Activated T-cell treated with anti-CD3 and anti-CD28 coated beads, Interleukin-2, amount 50 U/mL, for 4 hours (primary cell): ENCODE data around the gene SYN1. TPM values are rescaled to one million over a fixed set of nuclear protein-coding genes. Genes with fewer than 3 reads are reported as not detected.
"Not testable (repeated sequence)": the region's sequence is repeated elsewhere in the genome, so short reads cannot be mapped to it uniquely, and the experiment has no call there.

Experiments
- ATAC-seq, 2 donors: fragments of 200-7000 bp; cut with Tn5 transposase; one replicate each; pipeline ENCODE4 v1.10.0; 2021
- DNase-seq: peaks from one replicate; pipeline ENCODE4 v3.0.0-alpha.2; 2020
- H3K27me3 Mint-ChIP-seq: one replicate; pipeline ENCODE4 v1.8.0; 2021; ENCODE audit warnings: low read depth, mixed read lengths
- H3K36me3 Mint-ChIP-seq: one replicate; pipeline ENCODE4 v1.8.0; 2022; ENCODE audit warnings: mixed read lengths; ENCODE audit not compliant: insufficient read depth
- H3K4me1 Mint-ChIP-seq: one replicate; pipeline ENCODE4 v1.8.0; 2021; ENCODE audit warnings: low read depth, mixed read lengths
- H3K4me3 Mint-ChIP-seq: one replicate; pipeline ENCODE4 v1.8.0; 2021; ENCODE audit warnings: mild to moderate bottlenecking, moderate library complexity, mixed read lengths
- H3K9me3 Mint-ChIP-seq: one replicate; pipeline ENCODE4 v1.8.0; 2021; ENCODE audit warnings: mixed read lengths
- total RNA-seq, 3 donors: library from RNA; stranded (reverse); gene quantifications; one replicate each; pipeline ENCODE4 v1.2.1, GENCODE V29; 2021

The SYN1 gene
- under 1 TPM; 0.23 to 0.43 (median 0.24) TPM for total RNA-seq

DNA sequence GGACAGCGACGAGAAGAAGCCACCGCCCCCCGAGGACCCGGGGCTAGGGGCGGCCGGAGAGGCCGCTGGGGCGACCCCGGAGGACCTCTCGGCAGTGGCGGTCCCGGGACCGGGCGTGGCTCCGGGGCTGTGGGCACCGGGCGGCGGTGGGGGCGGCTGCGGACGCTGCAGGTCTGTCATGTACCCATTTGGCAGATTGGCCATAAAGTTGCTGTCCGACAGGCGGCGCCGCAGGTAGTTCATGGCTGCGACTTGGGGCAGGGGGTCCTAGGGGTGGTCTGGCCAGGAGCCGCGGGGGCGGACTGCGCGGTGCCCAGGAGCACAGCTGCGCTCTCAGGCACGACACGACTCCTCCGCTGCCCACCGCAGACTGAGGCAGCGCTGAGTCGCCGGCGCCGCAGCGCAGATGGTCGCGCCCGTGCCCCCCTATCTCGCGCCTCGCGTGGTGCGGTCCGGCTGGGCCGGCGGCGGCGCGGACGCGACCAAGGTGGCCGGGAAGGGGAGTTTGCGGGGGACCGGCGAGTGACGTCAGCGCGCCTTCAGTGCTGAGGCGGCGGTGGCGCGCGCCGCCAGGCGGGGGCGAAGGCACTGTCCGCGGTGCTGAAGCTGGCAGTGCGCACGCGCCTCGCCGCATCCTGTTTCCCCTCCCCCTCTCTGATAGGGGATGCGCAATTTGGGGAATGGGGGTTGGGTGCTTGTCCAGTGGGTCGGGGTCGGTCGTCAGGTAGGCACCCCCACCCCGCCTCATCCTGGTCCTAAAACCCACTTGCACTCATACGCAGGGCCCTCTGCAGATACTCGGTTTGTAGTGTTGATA lies at the start of gene SYN1:
Gene SYN1, minus strand, starts transcription at position 372 of the 817 bp plus-strand sequence. Its CDS starts 129 bp downstream, at position 243.
- no peaks in the 10 kb centered on the region for H3K9me3 Mint-ChIP-seq
- peaks cover 3% of the 10 kb centered on the region for H3K27me3 Mint-ChIP-seq
- peak; percentile 80 to 83 for ATAC-seq
- DNase-seq = peak; percentile 77
- H3K4me3 Mint-ChIP-seq = peak within 1 kb of the TSS; percentile 62
- peaks cover 17% of the 10 kb centered on the region for H3K4me1 Mint-ChIP-seq
- H3K36me3 Mint-ChIP-seq = no peaks in the 10 kb centered on the region

DNA sequence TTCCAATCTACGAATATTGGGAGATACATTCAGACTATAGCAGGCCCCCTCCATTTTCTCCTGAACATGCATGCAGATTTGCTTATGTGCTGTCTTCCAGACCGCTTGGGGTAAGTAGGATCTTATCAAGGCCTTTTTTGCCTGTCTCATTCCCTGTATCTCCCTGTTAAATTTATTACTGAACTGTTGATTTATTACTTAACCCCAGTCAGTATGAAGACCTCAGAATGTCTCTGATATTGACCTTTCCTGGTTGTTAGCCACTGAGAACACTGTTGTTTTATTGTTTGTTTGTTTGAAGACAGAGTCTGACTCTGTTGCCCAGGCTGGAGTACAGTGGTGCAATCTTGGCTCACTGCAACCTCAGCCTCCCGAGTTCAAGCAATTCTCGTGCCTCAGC lies 46.1 kb upstream of the SYN1 start:
- not testable (repeated sequence) for H3K36me3 Mint-ChIP-seq, H3K27me3 Mint-ChIP-seq, H3K4me3 Mint-ChIP-seq, ATAC-seq, H3K9me3 Mint-ChIP-seq, DNase-seq
- H3K4me1 Mint-ChIP-seq = peaks cover 13% of the 10 kb centered on the region

DNA sequence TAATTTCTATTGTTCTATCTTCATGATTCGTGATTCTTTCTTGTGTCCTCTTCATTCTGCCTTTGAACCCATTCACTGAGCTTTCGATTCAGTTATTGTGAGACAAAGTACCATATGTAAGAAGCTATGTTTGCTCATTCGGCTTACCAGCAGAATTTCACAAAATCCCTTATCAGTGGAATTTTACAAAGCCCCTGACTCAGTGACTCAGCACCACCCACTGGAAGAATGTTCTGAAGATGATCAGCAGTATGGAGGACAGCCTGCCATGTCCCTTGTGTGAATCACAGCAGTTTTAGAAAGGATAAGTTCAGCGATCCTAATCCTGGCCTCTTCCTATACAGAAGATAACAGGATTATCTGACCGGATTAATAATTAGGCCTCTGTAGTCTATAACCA lies 45.1 kb upstream of the SYN1 start:
- Mint-ChIP-seq H3K9me3 (no peaks in the 10 kb centered on the region), H3K4me3 (no peak overlapping the region), H3K27me3 (no peaks in the 10 kb centered on the region), H3K4me1 (peaks cover 15% of the 10 kb centered on the region), H3K36me3 (no peaks in the 10 kb centered on the region)
- no peak for DNase-seq
- ATAC-seq = no peak

DNA sequence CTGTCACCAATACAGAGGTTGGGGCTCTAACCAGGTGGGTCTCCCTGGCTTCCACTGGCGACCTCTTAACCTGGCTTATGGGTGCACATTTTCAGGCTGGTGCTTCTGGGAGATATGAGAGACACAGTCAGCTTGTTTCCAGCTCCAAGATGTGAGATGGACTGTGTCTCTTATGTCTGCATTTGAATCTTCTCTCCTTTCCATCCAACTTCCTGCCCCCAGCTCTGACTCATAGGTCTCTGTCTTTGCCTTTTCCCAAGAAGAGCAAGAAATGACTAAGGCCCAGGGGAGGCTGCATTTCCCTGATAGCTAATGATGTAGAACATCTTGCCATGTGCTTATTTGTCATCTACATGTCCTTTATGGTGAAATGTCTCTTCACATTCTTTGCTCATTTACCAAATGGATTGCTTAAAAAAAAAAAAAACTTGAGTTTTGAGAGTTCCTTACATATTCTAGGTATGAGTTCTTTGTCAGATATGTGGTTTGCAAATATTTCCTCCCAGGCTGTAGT lies 42.5 kb upstream of the SYN1 start:
- no peaks in the 10 kb centered on the region for H3K27me3 Mint-ChIP-seq
- DNase-seq (no peak), ATAC-seq (peak; percentile 13 to 26)
- H3K9me3 Mint-ChIP-seq = no peaks in the 10 kb centered on the region
- peaks cover 20% of the 10 kb centered on the region for H3K4me1 Mint-ChIP-seq
- peak overlapping the region; percentile 54 for H3K4me3 Mint-ChIP-seq
- no peaks in the 10 kb centered on the region for H3K36me3 Mint-ChIP-seq

DNA sequence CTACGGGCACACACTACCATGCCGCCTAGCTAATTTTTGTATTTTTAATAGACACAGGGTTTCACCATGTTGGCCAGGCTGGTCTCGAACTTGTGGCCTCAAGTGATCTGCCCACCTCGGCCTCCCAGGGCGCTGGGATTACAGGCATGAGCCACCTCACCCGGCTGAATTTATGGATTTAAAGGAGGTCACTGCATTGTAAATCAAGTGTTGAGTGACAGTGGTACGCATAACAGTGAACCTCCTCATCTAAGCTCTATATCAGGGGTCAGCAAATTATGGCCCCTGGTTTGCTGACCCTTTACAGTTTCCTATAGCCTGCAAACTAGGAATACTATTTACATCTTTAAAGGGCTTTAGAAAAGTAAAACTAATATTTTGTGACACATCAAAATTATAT lies 41.9 kb upstream of the SYN1 start:
- no peak overlapping the region for H3K4me3 Mint-ChIP-seq
- H3K36me3 Mint-ChIP-seq = peaks cover under 1% of the 10 kb centered on the region
- H3K4me1 Mint-ChIP-seq = peaks cover 26% of the 10 kb centered on the region
- H3K9me3 Mint-ChIP-seq = no peaks in the 10 kb centered on the region
- DNase-seq = no peak
- no peaks in the 10 kb centered on the region for H3K27me3 Mint-ChIP-seq
- ATAC-seq = no peak

DNA sequence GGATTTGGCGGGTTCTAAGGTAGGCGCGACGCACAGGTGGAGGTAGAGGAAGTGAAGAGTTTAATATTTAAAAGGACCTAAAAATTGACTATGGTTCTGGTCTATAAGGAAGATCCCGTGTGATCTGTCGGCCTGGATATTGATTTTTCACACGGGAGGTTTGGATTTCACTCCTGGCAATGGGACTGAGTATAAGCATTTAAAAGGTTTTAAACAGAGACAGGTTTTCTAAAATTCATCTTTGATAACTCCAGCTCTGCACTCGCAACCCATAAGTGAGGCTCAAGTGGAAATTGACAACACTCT lies 39.7 kb upstream of the SYN1 start:
- Mint-ChIP-seq H3K27me3 (no peaks in the 10 kb centered on the region), H3K4me3 (peak overlapping the region; percentile 88), H3K36me3 (peaks cover 14% of the 10 kb centered on the region), H3K4me1 (peaks cover 29% of the 10 kb centered on the region), H3K9me3 (no peaks in the 10 kb centered on the region)
- ATAC-seq (no peak), DNase-seq (no peak)

DNA sequence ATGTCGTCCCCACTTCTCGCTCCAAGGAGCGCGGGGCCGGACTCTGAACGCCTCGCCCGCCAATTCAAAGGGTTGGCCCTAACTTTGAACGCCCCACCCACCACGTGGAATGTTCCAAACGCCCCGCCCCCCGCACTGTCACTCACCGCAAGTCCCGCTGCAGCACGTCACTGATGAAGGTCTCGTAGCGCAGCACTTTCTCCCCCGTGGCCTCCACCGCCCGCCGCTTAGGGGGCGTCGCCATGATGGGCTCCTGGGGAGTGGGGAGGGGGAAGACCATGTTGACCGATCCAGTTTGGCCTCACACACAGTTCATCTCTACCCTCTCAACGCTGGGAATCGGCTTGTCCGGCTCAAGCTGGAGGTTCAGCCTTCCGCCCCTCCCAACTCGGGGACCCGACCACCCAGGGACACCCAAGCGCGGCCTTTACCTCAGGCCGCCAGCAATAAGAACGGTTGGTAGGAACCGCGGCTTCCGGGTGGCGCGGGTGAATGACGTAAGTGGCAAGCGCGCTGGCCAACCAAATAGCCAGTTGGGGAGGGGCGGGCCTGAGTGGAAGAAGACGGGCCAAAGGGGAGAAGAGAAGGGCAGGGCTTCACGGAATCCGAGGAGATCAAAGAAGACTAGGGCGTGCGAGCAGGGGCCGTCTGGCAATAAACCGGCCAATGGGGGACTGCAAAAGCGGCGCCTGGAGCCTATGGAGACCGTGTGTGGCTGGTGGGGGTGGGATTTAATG lies 39.2 kb upstream of the SYN1 start, which contains the start of gene UXT:
Gene UXT, minus strand, starts transcription at position 497 of the 737 bp plus-strand sequence. Its CDS starts 253 bp downstream, at position 244.
- peak; percentile 84 to 89 for ATAC-seq
- no peaks in the 10 kb centered on the region for H3K27me3 Mint-ChIP-seq
- peak; percentile 88 for DNase-seq
- no peaks in the 10 kb centered on the region for H3K9me3 Mint-ChIP-seq
- H3K4me3 Mint-ChIP-seq = peak within 1 kb of the TSS; percentile 88
- peaks cover 14% of the 10 kb centered on the region for H3K36me3 Mint-ChIP-seq
- peaks cover 29% of the 10 kb centered on the region for H3K4me1 Mint-ChIP-seq

DNA sequence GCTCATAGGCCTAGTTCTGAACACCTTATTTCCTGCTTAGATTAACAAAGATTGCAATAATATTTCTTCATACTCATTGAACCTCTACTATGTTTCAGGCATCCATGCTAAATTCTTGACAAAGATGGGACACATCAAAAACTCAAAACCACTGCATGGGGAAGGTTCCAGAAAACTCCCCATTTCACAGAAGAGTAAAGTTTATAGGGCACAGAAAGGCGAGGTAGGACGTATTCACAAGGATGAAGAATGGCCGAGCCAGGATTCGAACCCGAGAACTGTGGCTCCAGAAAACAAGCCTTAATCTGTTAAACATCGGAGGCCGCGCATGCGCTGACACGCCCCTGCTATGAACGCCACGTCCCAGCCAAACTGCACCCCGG lies 38.6 kb upstream of the SYN1 start:
- ATAC-seq (no peak), DNase-seq (no peak)
- Mint-ChIP-seq H3K4me3 (peak overlapping the region; percentile 88), H3K9me3 (no peaks in the 10 kb centered on the region), H3K36me3 (peaks cover 19% of the 10 kb centered on the region), H3K4me1 (peaks cover 29% of the 10 kb centered on the region), H3K27me3 (no peaks in the 10 kb centered on the region)

DNA sequence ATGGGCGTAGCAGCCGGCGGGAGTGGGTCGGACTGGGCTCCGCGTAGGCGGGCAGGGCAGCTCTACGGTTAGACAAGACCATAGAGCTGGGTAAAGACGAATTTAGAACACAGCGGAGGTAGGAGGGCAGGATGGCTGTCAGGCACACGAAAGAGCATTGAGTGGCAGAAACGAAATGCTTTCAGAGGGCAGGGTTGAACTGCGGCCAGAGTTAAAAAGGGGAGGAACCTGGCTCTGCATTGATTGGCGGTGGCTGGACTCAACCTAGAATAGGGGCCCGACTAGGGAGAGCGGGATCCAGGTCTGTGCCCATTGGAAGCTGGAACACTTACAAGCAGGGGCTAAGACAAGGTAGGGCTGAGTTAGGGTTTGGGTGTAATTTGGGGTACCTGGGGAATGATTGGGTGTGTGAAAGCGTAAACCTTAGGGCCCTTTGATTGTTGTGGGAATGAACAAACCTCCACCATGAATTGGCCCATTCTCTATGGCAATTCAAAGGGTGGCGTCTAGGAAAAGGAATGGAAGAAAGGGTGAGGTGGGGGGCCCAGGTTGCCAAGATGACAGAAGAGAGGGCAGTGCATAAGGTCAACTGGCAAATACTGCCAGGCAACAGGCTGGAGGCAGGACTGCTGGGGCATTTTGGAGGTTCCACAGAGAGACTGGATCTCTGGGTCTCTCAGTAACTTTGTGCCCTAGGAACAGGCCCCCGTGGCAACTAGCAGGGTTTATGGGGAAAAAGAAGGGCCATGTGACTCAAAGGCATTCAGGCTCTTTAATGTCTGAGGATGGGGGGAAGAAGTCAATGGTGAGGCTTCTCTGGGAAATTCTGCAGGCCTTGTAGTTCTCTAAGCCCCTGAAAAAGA lies 31.6 kb upstream of the SYN1 start:
- DNase-seq = no peak
- no peaks in the 10 kb centered on the region for H3K9me3 Mint-ChIP-seq
- peak overlapping the region; percentile 86 for H3K4me3 Mint-ChIP-seq
- peaks cover 41% of the 10 kb centered on the region for H3K4me1 Mint-ChIP-seq
- H3K36me3 Mint-ChIP-seq = peaks cover 44% of the 10 kb centered on the region
- ATAC-seq = no peak
- no peaks in the 10 kb centered on the region for H3K27me3 Mint-ChIP-seq

DNA sequence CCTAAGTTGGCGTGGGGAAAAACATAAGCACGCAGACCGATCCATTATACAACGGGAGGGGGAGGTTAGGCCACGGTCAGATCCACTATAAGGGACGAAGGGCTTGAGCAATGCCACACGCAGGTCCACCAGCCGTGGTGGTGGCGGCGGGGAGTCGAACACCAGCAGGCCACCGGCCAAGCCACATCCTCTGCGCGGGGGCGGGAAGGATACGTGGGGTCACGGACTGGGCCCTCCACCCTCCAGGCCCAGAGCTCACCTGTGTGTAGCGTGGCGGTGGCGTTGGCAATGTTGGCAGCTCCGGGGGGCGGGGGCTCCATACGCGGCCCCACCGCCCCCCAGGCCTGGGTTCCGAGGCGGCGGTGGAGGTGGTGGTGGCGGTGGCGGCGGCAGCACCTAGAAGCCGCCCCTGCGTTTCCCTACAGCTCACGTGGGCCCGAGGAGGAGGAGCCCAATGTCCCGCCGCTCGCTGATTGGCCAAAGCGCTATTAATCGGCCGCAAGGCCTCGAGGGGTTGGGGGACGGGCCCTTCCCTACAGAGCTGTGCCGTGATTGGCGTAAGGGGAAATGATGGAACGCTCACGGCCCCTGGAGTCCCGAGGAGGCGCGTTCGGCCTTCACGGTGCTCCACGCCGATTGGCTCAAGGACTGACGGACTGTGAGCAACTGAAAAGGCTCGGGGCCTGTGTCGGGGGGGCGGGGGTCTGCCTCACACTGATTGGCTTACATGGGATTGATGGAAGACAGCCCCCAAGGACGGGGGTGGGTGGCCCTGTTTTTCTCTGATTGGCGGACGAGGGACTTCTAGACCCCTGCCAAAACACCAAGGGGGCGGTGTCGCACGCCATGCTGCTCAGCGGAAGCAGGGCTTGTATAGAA lies 30.7 kb upstream of the SYN1 start, which contains the start of gene ELK1:
Gene ELK1, minus strand, starts transcription at position 400 of the 879 bp plus-strand sequence. CDS start 9,122 bp downstream, outside the sequence.
- Mint-ChIP-seq H3K9me3 (no peaks in the 10 kb centered on the region), H3K36me3 (peaks cover 36% of the 10 kb centered on the region), H3K27me3 (no peaks in the 10 kb centered on the region), H3K4me3 (peak within 1 kb of the TSS; percentile 86), H3K4me1 (peaks cover 38% of the 10 kb centered on the region)
- ATAC-seq (peak; percentile 92 to 95), DNase-seq (peak; percentile 82)

DNA sequence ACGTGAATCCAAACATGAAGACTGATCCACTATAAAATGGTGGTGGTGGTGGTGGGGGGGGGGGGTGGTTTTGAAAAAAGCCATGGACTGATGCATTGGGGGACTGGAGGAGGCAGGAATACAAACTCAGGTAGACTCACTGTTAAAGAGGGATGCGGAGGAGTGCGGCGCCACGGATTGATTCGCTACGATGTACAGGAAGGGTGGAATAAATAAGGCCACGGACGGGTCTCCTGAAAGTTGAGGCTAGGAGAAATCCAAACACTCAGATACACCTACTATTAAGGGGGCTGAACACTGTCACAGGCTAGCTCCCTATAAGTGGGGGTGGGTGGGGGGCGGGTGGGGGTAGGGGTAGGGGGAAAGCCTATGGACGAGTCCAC lies 30.1 kb upstream of the SYN1 start:
- no peak for DNase-seq
- Mint-ChIP-seq H3K9me3 (no peaks in the 10 kb centered on the region), H3K4me3 (peak overlapping the region; percentile 86), H3K27me3 (no peaks in the 10 kb centered on the region), H3K4me1 (peaks cover 41% of the 10 kb centered on the region), H3K36me3 (peaks cover 36% of the 10 kb centered on the region)
- no peak for ATAC-seq

DNA sequence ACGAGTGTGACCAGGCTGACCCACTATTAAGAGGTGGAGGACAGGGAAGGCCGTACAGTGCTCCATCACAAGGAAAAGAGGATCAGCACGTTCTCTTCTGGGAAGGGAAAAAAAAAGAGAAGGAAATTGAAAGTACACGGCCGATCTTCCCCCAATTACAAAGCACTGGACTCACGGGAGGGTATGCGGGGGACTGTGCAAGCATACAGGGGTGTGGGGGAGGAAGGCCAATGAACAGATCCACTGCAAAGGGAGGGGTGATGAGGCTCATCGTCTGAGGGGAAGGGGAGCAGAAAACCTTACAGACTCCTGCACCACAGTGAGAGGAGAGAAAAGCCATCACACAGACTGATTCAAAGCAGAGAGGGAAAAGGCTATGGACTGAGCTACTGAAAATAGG lies 29.6 kb upstream of the SYN1 start:
- DNase-seq (no peak), ATAC-seq (no peak)
- Mint-ChIP-seq H3K9me3 (no peaks in the 10 kb centered on the region), H3K4me3 (peak overlapping the region; percentile 86), H3K4me1 (peaks cover 44% of the 10 kb centered on the region), H3K36me3 (peaks cover 33% of the 10 kb centered on the region), H3K27me3 (no peaks in the 10 kb centered on the region)

DNA sequence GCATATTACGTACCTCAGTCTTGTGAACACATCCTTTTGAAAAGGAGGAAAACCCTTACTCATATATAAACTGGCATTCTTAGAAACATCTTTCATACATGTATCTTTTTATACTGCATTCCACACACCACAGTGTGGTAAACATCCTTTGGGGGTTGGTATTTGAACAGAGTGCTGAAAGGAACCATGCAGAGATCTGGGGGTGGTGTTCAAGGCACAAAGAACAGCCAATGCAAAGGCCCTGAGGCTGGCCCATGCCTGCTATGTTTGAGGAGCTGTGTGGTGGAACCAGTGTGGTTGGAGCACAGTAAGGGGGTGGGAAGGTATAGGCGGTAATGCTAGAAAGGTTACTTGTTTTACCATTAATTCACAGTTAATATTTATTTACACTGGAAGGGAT lies 28.7 kb upstream of the SYN1 start:
- H3K27me3 Mint-ChIP-seq = no peaks in the 10 kb centered on the region
- no peaks in the 10 kb centered on the region for H3K9me3 Mint-ChIP-seq
- no peak for ATAC-seq
- peaks cover 46% of the 10 kb centered on the region for H3K4me1 Mint-ChIP-seq
- peak overlapping the region; percentile 86 for H3K4me3 Mint-ChIP-seq
- peaks cover 29% of the 10 kb centered on the region for H3K36me3 Mint-ChIP-seq
- no peak for DNase-seq
